ENCODE measurements around the gene RALGAPA1.

DNA sequence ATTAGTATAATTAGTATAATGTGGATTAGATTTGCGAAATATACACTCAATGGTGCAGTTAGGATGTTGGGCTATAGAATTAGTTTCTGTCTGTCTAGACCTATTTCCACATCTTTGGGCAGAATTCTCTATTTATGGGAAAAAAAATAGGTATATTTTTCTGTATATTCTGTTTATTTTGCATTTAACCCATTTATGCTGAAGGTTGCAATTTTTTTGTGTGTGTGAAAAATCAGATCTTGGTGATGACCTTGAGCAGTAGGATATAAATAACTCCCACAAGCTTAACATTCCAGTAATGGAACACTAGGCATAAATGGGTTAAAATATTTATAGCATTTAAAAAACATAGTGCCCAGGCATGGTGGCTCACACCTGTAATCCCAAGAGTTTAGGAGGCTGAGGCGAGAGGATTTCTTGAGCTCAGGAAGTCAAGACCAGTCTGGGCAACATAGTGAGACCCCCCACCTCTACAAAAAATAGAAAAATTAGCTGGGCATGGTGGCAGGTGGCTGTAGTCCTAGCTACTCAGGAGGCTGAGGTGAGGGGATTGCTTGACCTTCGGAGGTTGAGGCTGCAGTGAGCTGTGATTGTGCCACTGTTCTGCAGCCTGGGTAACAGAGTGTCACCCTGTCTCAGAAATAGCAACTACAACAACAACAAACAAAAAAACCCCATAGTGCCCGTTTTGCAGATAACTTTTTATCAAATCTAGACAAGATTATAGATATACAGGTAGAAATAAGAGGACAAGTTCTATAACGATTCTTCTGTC is 26.3 kb upstream of the RALGAPA1 start:
- TF ChIP-seq, protein P1, sequence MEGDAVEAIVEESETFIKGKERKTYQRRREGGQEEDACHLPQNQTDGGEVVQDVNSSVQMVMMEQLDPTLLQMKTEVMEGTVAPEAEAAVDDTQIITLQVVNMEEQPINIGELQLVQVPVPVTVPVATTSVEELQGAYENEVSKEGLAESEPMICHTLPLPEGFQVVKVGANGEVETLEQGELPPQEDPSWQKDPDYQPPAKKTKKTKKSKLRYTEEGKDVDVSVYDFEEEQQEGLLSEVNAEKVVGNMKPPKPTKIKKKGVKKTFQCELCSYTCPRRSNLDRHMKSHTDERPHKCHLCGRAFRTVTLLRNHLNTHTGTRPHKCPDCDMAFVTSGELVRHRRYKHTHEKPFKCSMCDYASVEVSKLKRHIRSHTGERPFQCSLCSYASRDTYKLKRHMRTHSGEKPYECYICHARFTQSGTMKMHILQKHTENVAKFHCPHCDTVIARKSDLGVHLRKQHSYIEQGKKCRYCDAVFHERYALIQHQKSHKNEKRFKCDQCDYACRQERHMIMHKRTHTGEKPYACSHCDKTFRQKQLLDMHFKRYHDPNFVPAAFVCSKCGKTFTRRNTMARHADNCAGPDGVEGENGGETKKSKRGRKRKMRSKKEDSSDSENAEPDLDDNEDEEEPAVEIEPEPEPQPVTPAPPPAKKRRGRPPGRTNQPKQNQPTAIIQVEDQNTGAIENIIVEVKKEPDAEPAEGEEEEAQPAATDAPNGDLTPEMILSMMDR (IDR thresholded peaks at IDR 0.05): no peak
- TF ChIP-seq RFX5 (IDR thresholded peaks at IDR 0.05; ENCODE audit: low read length): no peak
- no peak for TF ChIP-seq EZH2phosphoT487 (IDR thresholded peaks at IDR 0.05; ENCODE audit: borderline replicate concordance, low read depth)
- no peak for TF ChIP-seq RCOR1 (IDR thresholded peaks at IDR 0.05; ENCODE audit: low read length)
- no peak for TF ChIP-seq NFIC (IDR thresholded peaks at IDR 0.05; ENCODE audit: borderline replicate concordance)
- TF ChIP-seq, protein P2, sequence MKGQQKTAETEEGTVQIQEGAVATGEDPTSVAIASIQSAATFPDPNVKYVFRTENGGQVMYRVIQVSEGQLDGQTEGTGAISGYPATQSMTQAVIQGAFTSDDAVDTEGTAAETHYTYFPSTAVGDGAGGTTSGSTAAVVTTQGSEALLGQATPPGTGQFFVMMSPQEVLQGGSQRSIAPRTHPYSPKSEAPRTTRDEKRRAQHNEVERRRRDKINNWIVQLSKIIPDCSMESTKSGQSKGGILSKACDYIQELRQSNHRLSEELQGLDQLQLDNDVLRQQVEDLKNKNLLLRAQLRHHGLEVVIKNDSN (IDR thresholded peaks at IDR 0.05; ENCODE audit: borderline replicate concordance, low read depth): no peak
- no peak for TF ChIP-seq NRF1 (IDR thresholded peaks at IDR 0.05; ENCODE audit: low read depth, low read length)
- no peak for TF ChIP-seq TAF1 (IDR thresholded peaks at IDR 0.05; ENCODE audit: borderline replicate concordance, low read depth, low read length)
- TF ChIP-seq, protein P3, sequence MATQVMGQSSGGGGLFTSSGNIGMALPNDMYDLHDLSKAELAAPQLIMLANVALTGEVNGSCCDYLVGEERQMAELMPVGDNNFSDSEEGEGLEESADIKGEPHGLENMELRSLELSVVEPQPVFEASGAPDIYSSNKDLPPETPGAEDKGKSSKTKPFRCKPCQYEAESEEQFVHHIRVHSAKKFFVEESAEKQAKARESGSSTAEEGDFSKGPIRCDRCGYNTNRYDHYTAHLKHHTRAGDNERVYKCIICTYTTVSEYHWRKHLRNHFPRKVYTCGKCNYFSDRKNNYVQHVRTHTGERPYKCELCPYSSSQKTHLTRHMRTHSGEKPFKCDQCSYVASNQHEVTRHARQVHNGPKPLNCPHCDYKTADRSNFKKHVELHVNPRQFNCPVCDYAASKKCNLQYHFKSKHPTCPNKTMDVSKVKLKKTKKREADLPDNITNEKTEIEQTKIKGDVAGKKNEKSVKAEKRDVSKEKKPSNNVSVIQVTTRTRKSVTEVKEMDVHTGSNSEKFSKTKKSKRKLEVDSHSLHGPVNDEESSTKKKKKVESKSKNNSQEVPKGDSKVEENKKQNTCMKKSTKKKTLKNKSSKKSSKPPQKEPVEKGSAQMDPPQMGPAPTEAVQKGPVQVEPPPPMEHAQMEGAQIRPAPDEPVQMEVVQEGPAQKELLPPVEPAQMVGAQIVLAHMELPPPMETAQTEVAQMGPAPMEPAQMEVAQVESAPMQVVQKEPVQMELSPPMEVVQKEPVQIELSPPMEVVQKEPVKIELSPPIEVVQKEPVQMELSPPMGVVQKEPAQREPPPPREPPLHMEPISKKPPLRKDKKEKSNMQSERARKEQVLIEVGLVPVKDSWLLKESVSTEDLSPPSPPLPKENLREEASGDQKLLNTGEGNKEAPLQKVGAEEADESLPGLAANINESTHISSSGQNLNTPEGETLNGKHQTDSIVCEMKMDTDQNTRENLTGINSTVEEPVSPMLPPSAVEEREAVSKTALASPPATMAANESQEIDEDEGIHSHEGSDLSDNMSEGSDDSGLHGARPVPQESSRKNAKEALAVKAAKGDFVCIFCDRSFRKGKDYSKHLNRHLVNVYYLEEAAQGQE (IDR thresholded peaks at IDR 0.05; ENCODE audit: low read depth, low read length): no peak
- TF ChIP-seq MXI1 (IDR thresholded peaks at IDR 0.05; ENCODE audit: low read depth, low read length): no peak
- no peak for TF ChIP-seq SIN3A (IDR thresholded peaks at IDR 0.05; ENCODE audit: borderline replicate concordance, low read depth, low read length)
- TF ChIP-seq RAD21 (IDR thresholded peaks at IDR 0.05; ENCODE audit: low read length): no peak
- TF ChIP-seq ELF1 (IDR thresholded peaks at IDR 0.05): no peak
- no peak for TF ChIP-seq YY1 (IDR thresholded peaks at IDR 0.05; ENCODE audit: low read depth)
